ENCODE measurements around the gene CXCR4.

The CXCR4 gene

GRCh38 chr2:136065907-136066306 is 52.0 kb downstream of the CXCR4 start:
- no peak for DNase-seq (ENCODE audit: low read depth)
- TF ChIP-seq, protein P1, sequence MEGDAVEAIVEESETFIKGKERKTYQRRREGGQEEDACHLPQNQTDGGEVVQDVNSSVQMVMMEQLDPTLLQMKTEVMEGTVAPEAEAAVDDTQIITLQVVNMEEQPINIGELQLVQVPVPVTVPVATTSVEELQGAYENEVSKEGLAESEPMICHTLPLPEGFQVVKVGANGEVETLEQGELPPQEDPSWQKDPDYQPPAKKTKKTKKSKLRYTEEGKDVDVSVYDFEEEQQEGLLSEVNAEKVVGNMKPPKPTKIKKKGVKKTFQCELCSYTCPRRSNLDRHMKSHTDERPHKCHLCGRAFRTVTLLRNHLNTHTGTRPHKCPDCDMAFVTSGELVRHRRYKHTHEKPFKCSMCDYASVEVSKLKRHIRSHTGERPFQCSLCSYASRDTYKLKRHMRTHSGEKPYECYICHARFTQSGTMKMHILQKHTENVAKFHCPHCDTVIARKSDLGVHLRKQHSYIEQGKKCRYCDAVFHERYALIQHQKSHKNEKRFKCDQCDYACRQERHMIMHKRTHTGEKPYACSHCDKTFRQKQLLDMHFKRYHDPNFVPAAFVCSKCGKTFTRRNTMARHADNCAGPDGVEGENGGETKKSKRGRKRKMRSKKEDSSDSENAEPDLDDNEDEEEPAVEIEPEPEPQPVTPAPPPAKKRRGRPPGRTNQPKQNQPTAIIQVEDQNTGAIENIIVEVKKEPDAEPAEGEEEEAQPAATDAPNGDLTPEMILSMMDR (conservative IDR thresholded peaks at IDR 0.05; ENCODE audit: low read length), result no peak
- no peak overlapping the region for H3K4me3 ChIP-seq (ENCODE audit: low read length)

DNA sequence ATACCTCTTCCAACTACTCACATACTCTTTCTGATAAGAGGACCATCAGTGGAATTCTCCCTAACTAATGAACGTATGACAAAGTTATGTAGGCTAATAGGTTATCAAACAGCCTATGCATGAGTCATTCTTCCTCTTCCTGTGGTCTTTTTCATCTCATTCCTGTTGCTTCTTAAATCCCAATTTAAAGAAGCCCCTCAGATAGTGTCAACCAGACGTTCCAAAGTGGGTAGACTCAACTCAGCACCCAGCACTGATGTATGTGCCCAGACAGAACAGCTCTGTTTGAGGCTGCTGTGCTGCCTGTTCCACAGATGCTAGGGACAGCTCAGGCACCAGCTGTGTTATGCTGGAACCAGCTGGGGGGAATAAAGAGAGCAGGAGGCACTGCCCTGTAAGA is 52.6 kb downstream of the CXCR4 start:
- no peak for DNase-seq (ENCODE audit: low read depth)
- TF ChIP-seq, protein P1 (conservative IDR thresholded peaks at IDR 0.05; ENCODE audit: low read length), result no peak
- H3K4me3 ChIP-seq (ENCODE audit: low read length), result no peak overlapping the region
